H1 (cell line): ENCODE results near the gene DUSP9. TPM values are rescaled to one million over a fixed set of nuclear protein-coding genes. Genes with fewer than 3 reads are reported as not detected.

ENCODE experiments used
- CTCF ChIA-PET: fragments of 300-600 bp; sonication (Branson Sonifier 250); formaldehyde crosslinking; loops from one replicate; lab custom pipeline; 2021; ENCODE audit not compliant: partially characterized antibody; lab: Charles Lee
- POLR2A ChIA-PET: fragments of 300-600 bp; sonication (Branson Sonifier 250); formaldehyde crosslinking; loops from one replicate; lab custom pipeline; 2021; ENCODE audit warnings: inconsistent platforms; ENCODE audit not compliant: partially characterized antibody; lab: Charles Lee
- DNase-seq, 2 experiments: peaks; one replicate each; pipeline versions ENCODE4 v3.0.0 to v3.0.0-alpha.2; 2010 to 2022; ENCODE audit warnings: low spot score in 2 of 2, low read depth in 1 of 2, mixed read lengths in 1 of 2
- FAIRE-seq: peaks from 2 replicates; lab custom pipeline; 2011; peaks lifted over from hg19 to GRCh38; lab: Jason Lieb, UNC
- H2AFZ ChIP-seq: 2 replicates; pipeline ENCODE4 v1.8.1; 2012; ENCODE audit warnings: low read length, inconsistent platforms
- H2AK5ac ChIP-seq: 2 replicates; pipeline ENCODE4 v1.6.1; 2013; ENCODE audit warnings: low read depth, low read length
- H2BK120ac ChIP-seq: replicated peaks from 2 replicates; pipeline ENCODE3; 2013; ENCODE audit warnings: low read depth, low read length, inconsistent platforms
- H2BK12ac ChIP-seq: 2 replicates; pipeline ENCODE4 v1.6.1; 2013; ENCODE audit warnings: low read depth, low read length
- H2BK15ac ChIP-seq: 2 replicates; pipeline ENCODE4 v1.6.1; 2013; ENCODE audit warnings: low read length
- H2BK20ac ChIP-seq: 2 replicates; pipeline ENCODE4 v1.6.1; 2013; ENCODE audit warnings: low read length
- H2BK5ac ChIP-seq: 2 replicates; pipeline ENCODE4 v1.6.1; 2013; ENCODE audit warnings: low read depth, low read length
- H3K14ac ChIP-seq: 2 replicates; pipeline ENCODE4 v1.6.1; 2013; ENCODE audit warnings: inconsistent platforms; ENCODE audit not compliant: insufficient read length
- H3K18ac ChIP-seq: 2 replicates; pipeline ENCODE4 v1.6.1; 2013; ENCODE audit warnings: low read length; ENCODE audit errors: extremely low read depth
- H3K23ac ChIP-seq: 2 replicates; pipeline ENCODE4 v1.6.1; 2013; ENCODE audit warnings: inconsistent platforms; ENCODE audit not compliant: insufficient read length
- H3K23me2 ChIP-seq: 2 replicates; pipeline ENCODE4 v1.6.1; 2013; ENCODE audit warnings: low read depth, low read length
- H3K27ac ChIP-seq: 2 replicates; pipeline ENCODE4 v1.6.1; 2011; ENCODE audit warnings: low read depth, low read length, inconsistent platforms
- H3K27me3 ChIP-seq, 4 experiments: replicated peaks in 1 of 4; 1 replicate in 1 of 4; 2 replicates in 3 of 4; pipeline versions ENCODE4 v1.6.1 to v1.8.1; 2011 to 2013; ENCODE audit warnings: low read length in 3 of 4, mild to moderate bottlenecking in 3 of 4, inconsistent platforms in 2 of 4, mixed read lengths in 2 of 4, moderate library complexity in 1 of 4; ENCODE audit not compliant: control insufficient read depth in 3 of 4, insufficient read depth in 3 of 4; ENCODE audit errors: extremely low read depth in 1 of 4
- H3K36me3 ChIP-seq, 4 experiments: 2 replicates each; pipeline versions ENCODE4 v1.6.1 to v1.8.1; 2011 to 2013; ENCODE audit warnings: mild to moderate bottlenecking in 4 of 4, low read length in 3 of 4, moderate library complexity in 2 of 4, control low read depth in 1 of 4, inconsistent platforms in 1 of 4; ENCODE audit not compliant: insufficient read depth in 4 of 4, control insufficient read depth in 2 of 4
- H3K4ac ChIP-seq: replicated peaks from 2 replicates; pipeline ENCODE3; 2013; ENCODE audit warnings: low read length, low read depth, mixed read lengths, inconsistent platforms; ENCODE audit not compliant: insufficient read length
- H3K4me1 ChIP-seq, 4 experiments: replicated peaks in 1 of 4; 1 replicate in 1 of 4; 2 replicates in 3 of 4; pipeline versions ENCODE4 v1.6.1 to v1.8.1; 2011 to 2013; ENCODE audit warnings: low read length in 3 of 4, inconsistent platforms in 2 of 4, mixed read lengths in 1 of 4; ENCODE audit not compliant: insufficient read depth in 4 of 4, control insufficient read depth in 3 of 4
- H3K4me2 ChIP-seq, 2 experiments: 2 replicates each; pipeline versions ENCODE4 v1.6.1 to v1.8.1; 2011 to 2013; ENCODE audit warnings: low read depth in 2 of 2, low read length in 2 of 2, control low read depth in 1 of 2, inconsistent platforms in 1 of 2, mild to moderate bottlenecking in 1 of 2; ENCODE audit not compliant: insufficient read depth in 1 of 2
- H3K4me3 ChIP-seq, 4 experiments: fragments of 200-600, 300-600 bp in 1 of 4; sonication (generic), shearing (Covaris generic), sonication (Bioruptor Twin) in 1 of 4; 2 replicates each; pipeline versions ENCODE4 v1.5.1 to v1.8.1; 2011 to 2016; ENCODE audit warnings: low read length in 4 of 4, low read depth in 3 of 4, control low read depth in 2 of 4, inconsistent platforms in 2 of 4, mild to moderate bottlenecking in 2 of 4, mixed read lengths in 1 of 4, moderate library complexity in 1 of 4; ENCODE audit not compliant: insufficient read depth in 2 of 4; ENCODE audit errors: extremely low read depth in 1 of 4
- H3K56ac ChIP-seq: replicated peaks from 2 replicates; pipeline ENCODE3; 2013; ENCODE audit warnings: low read depth, mild to moderate bottlenecking, mixed read lengths, low read length, inconsistent platforms; ENCODE audit not compliant: insufficient read length
- H3K79me1 ChIP-seq: 2 replicates; pipeline ENCODE4 v1.6.1; 2013; ENCODE audit warnings: low read depth, low read length, control low read depth
- H3K79me2 ChIP-seq, 2 experiments: 2 replicates each; pipeline versions ENCODE4 v1.6.1 to v1.8.1; 2012 to 2013; ENCODE audit warnings: low read length in 2 of 2, mild to moderate bottlenecking in 2 of 2, inconsistent platforms in 1 of 2; ENCODE audit not compliant: insufficient read depth in 2 of 2, control insufficient read depth in 1 of 2
- H3K9ac ChIP-seq, 4 experiments: replicated peaks in 1 of 4; 1 replicate in 1 of 4; 2 replicates in 3 of 4; pipeline versions ENCODE4 v1.6.1 to v1.8.1; 2011 to 2013; ENCODE audit warnings: low read depth in 3 of 4, low read length in 3 of 4, control low read depth in 2 of 4, mild to moderate bottlenecking in 2 of 4, moderate library complexity in 2 of 4, inconsistent platforms in 1 of 4; ENCODE audit errors: extremely low read depth in 1 of 4
- H3K9me3 ChIP-seq, 2 experiments: 2 replicates each; pipeline versions ENCODE4 v1.6.1 to v1.8.1; 2012 to 2013; ENCODE audit warnings: mild to moderate bottlenecking in 2 of 2, moderate library complexity in 2 of 2, control low read depth in 1 of 2, inconsistent platforms in 1 of 2, low read depth in 1 of 2, low read length in 1 of 2, mixed read lengths in 1 of 2; ENCODE audit not compliant: insufficient read depth in 2 of 2
- H4K20me1 ChIP-seq, 2 experiments: replicated peaks in 1 of 2; 2 replicates each; pipeline versions ENCODE3 to v1.8.1; 2011 to 2013; ENCODE audit warnings: inconsistent platforms in 2 of 2, low read length in 2 of 2, mild to moderate bottlenecking in 1 of 2; ENCODE audit not compliant: insufficient read depth in 2 of 2, control insufficient read depth in 1 of 2
- H4K5ac ChIP-seq: 2 replicates; pipeline ENCODE4 v1.6.1; 2013; ENCODE audit warnings: low read length, low read depth, mixed read lengths, inconsistent platforms; ENCODE audit not compliant: insufficient read length
- H4K8ac ChIP-seq: 2 replicates; pipeline ENCODE4 v1.8.0; 2013; ENCODE audit warnings: mild to moderate bottlenecking, moderate library complexity, low read length, inconsistent platforms; ENCODE audit not compliant: insufficient read depth; ENCODE audit errors: extremely low read depth
- H4K91ac ChIP-seq: replicated peaks from 2 replicates; pipeline ENCODE3; 2013; ENCODE audit warnings: low read length, mixed read lengths, inconsistent platforms; ENCODE audit not compliant: insufficient read length
- ASH2L ChIP-seq: fragments of 200-600, 300-600 bp; sonication (generic); IDR thresholded peaks from one replicate; pipeline ENCODE4 v1.7.1; 2017; ENCODE audit warnings: low read length
- CEBPB ChIP-seq: IDR thresholded peaks from 2 replicates; pipeline ENCODE4 v1.6.1; 2012; ENCODE audit warnings: low read depth, low read length
- CTCF ChIP-seq, 3 experiments: IDR thresholded peaks; 1 replicate in 2 of 3; 2 replicates in 1 of 3; pipeline versions ENCODE4 v1.5.1 to v1.6.1; 2011; ENCODE audit warnings: low read length in 3 of 3, mild to moderate bottlenecking in 3 of 3, inconsistent platforms in 2 of 3, low read depth in 1 of 3, moderate library complexity in 1 of 3; ENCODE audit not compliant: insufficient read depth in 1 of 3; ENCODE audit errors: control extremely low read depth in 1 of 3
- E2F6 ChIP-seq: IDR thresholded peaks from 2 replicates; pipeline ENCODE4 v1.6.1; 2012; ENCODE audit warnings: inconsistent platforms
- KDM1A ChIP-seq: fragments of 200-600, 300-600 bp; sonication (generic); IDR thresholded peaks from 2 replicates; pipeline ENCODE4 v1.7.1; 2016; ENCODE audit warnings: mild to moderate bottlenecking, low read length, borderline replicate concordance
- MAX ChIP-seq: IDR thresholded peaks from 2 replicates; pipeline ENCODE4 v1.6.1; 2012; ENCODE audit warnings: inconsistent platforms
- NANOG ChIP-seq: IDR thresholded peaks from 2 replicates; pipeline ENCODE4 v1.6.1; 2011; ENCODE audit warnings: low read length, low read depth, mild to moderate bottlenecking, inconsistent platforms; ENCODE audit not compliant: insufficient read depth, poor library complexity, severe bottlenecking
- RBBP5 ChIP-seq: IDR thresholded peaks from 2 replicates; pipeline ENCODE4 v1.7.1; 2012; ENCODE audit warnings: low read depth, mild to moderate bottlenecking, inconsistent platforms, low read length, moderate library complexity, borderline replicate concordance
- TBP ChIP-seq: IDR thresholded peaks from 2 replicates; pipeline ENCODE4 v1.6.1; 2011; ENCODE audit warnings: low read depth, low read length, improper control_type of control experiment
- WGBS, 2 experiments: shearing (Covaris generic) in 1 of 2; methylation state at CpG; one replicate each; pipeline versions ENCODE4 v1.1.6 to v1.1.7; 2013 to 2015; ENCODE audit warnings: low lambda C conversion rate in 2 of 2, mixed read lengths in 2 of 2, inconsistent platforms in 1 of 2, low coverage in 1 of 2, missing lambda C conversion rate in 1 of 2; ENCODE audit not compliant: insufficient replicate concordance in 2 of 2, insufficient coverage in 1 of 2, insufficient read length in 1 of 2; ENCODE audit errors: extremely low coverage in 1 of 2, missing lambda C conversion rate in 1 of 2; 5-methylcytosine and 5-hydroxymethylcytosine counted together
- polyA plus RNA-seq, 7 experiments: library from polyadenylated mRNA; depleted of rRNA in 3 of 7; stranded (reverse) in 5 of 7; unstranded in 2 of 7; fragments of >200 nt in 5 of 7; fragments of 200-250 nt in 2 of 7; gene quantifications; 1 replicate in 5 of 7; 2 replicates in 1 of 7; 4 replicates in 1 of 7; pipeline versions ENCODE4 v1.2.1 to v1.2.3, GENCODE V29; 2011 to 2013; ENCODE audit warnings: missing spikeins in 2 of 7, mixed read lengths in 2 of 7
- total RNA-seq: library from RNA; stranded (reverse); fragmentation: NEBNext Ultra II Directional; extraction: Animal tissue kit (Norgen Biotek cat#: 25700); gene quantifications from 2 replicates; pipeline ENCODE4 v1.2.1, GENCODE V29; 2021

Gene DUSP9
- total and polyA plus RNA-seq, 2 of the 8 experiments (the other 6 are each of a cell fraction or from before 2014, with no cell fraction given) = 0.80 to 1.1 TPM

GRCh38 chrX:153601511-153602110 lies 45.4 kb upstream of the DUSP9 start:
- no peak overlapping the region for H3K4ac ChIP-seq
- no peak overlapping the region for H3K4me3 ChIP-seq
- DNase-seq = no peak
- no peak overlapping the region for H2AFZ ChIP-seq
- no peak overlapping the region for H2BK120ac ChIP-seq
- H3K18ac ChIP-seq = no peak overlapping the region
- H4K8ac ChIP-seq = no peak overlapping the region
- no peaks in the 10 kb centered on the region for H3K79me1 ChIP-seq
- H3K9me3 ChIP-seq = no peaks in the 10 kb centered on the region
- no peak overlapping the region for H2AK5ac ChIP-seq
- no peak overlapping the region for H2BK12ac ChIP-seq
- H3K4me2 ChIP-seq = no peak overlapping the region
- H3K36me3 ChIP-seq = no peaks in the 10 kb centered on the region
- H3K23ac ChIP-seq = no peak overlapping the region
- H2BK20ac ChIP-seq = no peak overlapping the region
- no peak overlapping the region for H3K9ac ChIP-seq
- FAIRE-seq = no peak
- no peak overlapping the region for H3K56ac ChIP-seq
- peaks cover 3% of the 10 kb centered on the region; the same call in 1 of the 2 replicates for H3K23me2 ChIP-seq
- no peak overlapping the region for H2BK5ac ChIP-seq
- no peak overlapping the region for H4K5ac ChIP-seq
- H3K79me2 ChIP-seq = peaks cover 0 to 5% of the 10 kb centered on the region in 2 experiments; a peak in 1 of 4 replicates
- WGBS, 2 experiments = 90% methylated on average over 12 of the region's 12 CpGs; no CpG with 5 or more reads in 1 of the 2 experiments
- H3K14ac ChIP-seq = no peak overlapping the region
- H4K91ac ChIP-seq = no peak overlapping the region
- peaks cover 0 to 2% of the 10 kb centered on the region in 2 experiments for H4K20me1 ChIP-seq
- H3K27ac ChIP-seq = no peak overlapping the region
- H2BK15ac ChIP-seq = no peak overlapping the region
- peaks cover 0 to 4% (median 0%) of the 10 kb centered on the region in 4 experiments; a peak in 1 of 7 replicates for H3K4me1 ChIP-seq
- H3K27me3 ChIP-seq = peaks cover 0 to 8% (median 0%) of the 10 kb centered on the region in 4 experiments; a peak in 3 of 7 replicates
- POLR2A ChIA-PET = no interaction called here
- CTCF ChIA-PET = interaction anchor here (0.9 to 4.5 kb wide), 6 partner anchors 9 to 49 kb away, joined by 3 to 22 read pairs (median 4); no protein-coding TSS in a partner anchor
- TF ChIP-seq CEBPB = no peak
- no peak for TF ChIP-seq CTCF (IDR thresholded peaks at IDR 0.05; ENCODE audit: control extremely low read depth in 1 of 3, insufficient read depth in 1 of 3, low read depth in 1 of 3, low read length in 3 of 3)
- no peak for TF ChIP-seq NANOG
- TF ChIP-seq E2F6 = no peak
- no peak for TF ChIP-seq MAX
- no peak for TF ChIP-seq TBP
- no peak for TF ChIP-seq ASH2L
- TF ChIP-seq RBBP5 = no peak
- no peak for TF ChIP-seq KDM1A
